GM19463 (cell line): ENCODE data around the gene MIOX.
"Not testable (repeated sequence)": the region's sequence is repeated elsewhere in the genome, so short reads cannot be mapped to it uniquely, and the experiment has no call there.

Experiments
- ATAC-seq: cut with Tn5 transposase; IDR thresholded peaks from one replicate; pipeline ENCODE4 v1.9.1; 2021; ENCODE audit warnings: mild to moderate bottlenecking, moderate library complexity; ENCODE audit not compliant: unreplicated experiment

Gene MIOX

DNA sequence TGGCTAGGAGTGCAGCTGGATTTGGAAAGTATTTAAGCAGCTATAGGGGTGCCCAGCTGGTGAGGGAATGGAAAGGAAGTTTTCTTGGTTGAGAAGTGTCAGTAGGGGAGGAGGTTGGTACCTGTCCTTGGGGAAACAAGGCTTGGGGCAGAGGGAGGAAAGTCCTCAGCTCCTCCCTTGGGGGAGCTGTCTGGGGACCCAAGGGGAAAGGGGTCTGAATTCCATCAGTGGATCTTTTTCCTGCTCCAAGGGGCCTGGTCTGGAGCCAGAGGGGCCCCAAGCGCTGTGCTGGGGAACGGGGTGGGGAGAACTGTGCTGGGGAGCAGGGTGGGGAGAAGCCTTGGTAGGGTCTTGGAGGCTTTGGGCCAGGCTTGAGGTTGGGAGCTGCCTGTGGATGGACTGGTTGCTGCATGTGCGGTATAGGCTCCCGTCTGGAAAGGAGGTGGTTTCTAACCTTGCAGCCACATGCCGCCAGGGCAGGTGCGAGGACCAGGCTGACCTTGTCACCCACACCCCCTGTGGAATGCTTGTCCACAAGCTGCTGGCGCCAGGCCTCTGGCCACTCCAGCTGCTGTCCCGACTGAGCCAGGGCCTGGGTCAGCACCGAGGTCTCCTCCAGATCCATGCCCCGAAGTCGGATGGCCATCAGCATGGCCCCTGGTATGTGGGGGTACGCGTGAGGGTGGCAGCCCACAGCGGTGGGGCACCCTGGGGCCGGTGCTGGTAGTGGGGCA is 42.2 kb downstream of the MIOX start:
- no peak for ATAC-seq

DNA sequence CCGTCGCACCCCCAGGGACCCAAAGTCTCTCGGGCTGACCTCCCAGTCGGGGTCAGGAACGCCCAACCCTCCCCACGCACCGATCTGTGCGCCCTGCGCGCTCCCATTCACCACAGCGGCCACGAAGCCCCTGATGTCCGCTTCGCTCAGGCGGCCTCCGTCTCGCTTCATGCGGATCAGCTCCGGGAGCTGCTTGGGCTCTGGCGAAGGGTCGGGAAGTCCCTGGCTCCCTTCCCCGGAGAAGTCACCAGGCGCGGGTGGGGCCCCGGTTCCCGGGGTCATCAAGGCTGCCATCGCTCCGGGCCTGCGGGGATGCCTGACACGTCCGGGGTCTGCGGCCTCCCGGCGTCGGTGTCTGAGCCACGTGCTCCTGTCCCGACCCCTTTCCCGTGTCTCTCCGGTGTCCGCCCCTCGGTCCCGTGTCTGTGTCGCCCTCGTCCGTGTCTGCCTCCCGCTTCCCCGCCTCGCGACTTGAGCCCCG is 42.8 kb downstream of the MIOX start:
- no peak for ATAC-seq

DNA sequence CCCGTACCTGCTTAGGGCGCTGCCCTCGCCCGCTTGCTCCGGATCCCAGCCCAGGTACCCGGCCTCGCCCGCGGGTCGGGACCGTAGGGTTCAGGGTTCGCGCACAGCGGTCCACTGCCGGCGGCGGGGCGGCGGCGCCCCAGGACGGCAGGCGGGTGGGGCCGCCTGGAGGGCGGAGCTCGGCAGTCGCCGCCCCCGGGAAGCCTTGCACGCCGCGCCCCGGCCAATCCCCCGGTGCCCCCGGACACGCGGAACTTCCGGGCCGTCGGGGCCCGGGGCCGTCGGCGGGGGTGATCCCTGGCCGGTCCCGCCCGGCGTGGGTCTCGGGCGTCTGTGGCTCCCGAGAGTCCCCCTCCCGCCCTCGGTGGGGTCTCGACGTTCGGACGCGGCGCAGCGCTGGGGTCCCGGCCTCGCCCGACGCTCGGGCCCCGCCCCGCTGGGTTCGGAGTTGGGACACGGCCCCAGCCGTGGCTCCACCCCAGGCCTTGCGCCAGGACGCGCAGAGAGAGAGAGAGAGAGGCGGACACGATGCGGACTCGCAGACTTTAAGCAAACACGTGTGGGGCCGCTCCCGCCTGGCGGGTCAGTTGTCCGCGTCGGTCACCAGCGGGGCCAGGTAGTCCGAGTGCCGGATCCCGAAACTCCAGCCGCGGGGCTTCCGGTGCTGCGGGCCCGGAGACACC is 43.4 kb downstream of the MIOX start, which contains the start of gene TYMP:
Gene TYMP, minus strand, starts transcription at position 116 of the 683 bp plus-strand sequence. CDS start 303 bp downstream, outside the sequence.
- ATAC-seq, result peak; percentile 20

DNA sequence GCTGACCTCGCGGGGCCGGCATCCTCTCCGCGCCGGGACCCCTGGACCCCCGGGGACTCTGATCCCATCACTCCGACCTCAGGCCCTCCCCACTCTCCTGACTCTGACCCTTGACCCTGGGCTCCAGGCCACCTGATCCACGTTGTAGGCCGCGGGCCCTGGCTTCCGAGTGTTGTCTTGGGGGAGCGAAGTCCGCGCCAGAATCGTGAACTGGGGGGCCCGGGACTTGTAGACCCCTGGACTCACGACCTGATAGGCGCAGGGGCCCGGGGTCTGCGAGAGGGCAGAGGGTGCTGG is 43.9 kb downstream of the MIOX start:
- no peak for ATAC-seq

DNA sequence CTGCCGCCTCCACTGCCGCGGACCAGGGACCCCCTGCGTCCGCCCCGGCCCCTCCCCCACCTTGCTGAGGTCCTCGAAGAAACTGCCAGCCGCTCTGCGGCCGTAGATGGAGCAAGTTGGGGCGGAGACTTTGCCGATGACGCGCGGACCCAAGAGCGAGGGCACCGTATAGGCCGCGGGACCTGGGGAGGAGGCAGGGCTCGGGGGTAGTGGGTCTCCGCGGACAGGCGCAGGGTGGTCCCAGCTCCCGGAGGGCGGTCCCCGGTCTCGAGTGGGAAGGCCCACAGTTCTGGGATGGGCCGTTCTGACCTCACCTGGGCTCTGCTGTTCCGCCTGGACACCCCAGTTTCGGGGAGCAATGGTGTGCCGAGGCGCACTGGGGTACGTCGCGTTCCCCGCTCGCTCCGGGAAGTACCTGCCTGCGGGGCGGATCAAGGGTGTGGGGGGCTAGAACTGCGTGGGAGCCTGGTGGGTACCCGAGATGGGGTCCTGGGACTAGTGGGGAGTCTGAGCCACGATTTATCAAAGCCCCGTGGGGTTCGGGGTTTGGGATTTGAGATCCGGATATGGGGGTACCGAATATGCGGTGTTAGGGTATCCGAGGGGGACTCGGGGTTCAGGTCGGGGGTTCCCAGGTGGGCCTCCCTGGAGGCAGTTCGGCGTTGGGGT is 44.4 kb downstream of the MIOX start:
- ATAC-seq, result peak; percentile 22

DNA sequence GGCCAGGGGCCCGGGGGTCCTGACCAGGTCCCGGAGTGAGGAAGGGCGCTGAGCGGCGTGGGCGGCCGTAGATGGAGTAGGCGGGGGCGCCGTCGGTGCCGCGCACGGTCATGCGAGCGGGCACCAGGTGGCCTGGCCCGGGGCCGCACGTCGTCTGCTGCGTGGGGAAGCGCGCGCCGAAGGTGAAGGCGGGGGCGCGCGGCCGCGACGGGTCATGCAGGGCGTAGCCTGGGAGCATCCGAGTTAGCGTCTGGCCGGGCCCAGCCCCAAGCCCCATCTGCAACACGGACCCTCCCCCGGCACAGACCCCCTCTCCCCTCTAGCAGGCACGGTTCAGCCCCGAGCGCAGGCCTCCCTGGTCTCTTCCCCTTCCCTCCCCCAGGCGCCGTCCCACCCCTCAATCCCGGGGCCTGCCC is 44.9 kb downstream of the MIOX start:
- ATAC-seq, result no peak

DNA sequence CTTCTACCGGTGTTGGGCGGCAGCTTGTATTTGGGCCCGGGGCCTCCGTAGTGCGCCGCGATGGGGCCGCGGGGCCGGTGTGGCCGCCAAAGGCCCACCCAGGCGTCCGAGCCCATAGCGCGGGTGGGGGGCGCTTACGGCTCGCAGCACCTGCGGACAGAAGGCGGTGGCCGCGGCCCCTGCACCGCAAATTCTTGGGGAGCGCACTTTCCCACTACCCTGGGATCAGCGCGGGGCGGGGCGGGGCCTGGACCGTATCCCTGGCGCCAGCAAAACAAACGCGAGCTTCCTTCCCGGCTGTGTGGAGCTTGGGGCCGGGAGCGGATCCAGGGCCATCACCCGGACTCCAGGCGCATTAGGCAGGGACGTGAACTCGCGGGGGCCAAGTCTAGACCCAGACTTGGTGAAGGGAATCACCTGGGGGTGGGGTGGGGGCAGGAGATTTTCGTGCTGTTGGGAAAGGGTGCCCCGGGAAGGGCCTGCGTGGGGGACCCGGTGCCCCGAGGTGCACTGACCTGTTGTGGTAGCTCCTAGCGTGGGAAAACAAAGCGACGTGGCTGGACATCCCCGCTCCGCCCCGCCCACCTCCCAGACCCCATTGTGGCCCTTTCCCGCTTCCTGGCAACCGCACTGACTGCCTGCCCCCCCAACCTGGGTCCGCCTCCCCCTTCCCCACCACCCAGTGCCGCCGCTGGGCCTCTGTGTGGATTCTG is 45.5 kb downstream of the MIOX start:
- ATAC-seq, result no peak

DNA sequence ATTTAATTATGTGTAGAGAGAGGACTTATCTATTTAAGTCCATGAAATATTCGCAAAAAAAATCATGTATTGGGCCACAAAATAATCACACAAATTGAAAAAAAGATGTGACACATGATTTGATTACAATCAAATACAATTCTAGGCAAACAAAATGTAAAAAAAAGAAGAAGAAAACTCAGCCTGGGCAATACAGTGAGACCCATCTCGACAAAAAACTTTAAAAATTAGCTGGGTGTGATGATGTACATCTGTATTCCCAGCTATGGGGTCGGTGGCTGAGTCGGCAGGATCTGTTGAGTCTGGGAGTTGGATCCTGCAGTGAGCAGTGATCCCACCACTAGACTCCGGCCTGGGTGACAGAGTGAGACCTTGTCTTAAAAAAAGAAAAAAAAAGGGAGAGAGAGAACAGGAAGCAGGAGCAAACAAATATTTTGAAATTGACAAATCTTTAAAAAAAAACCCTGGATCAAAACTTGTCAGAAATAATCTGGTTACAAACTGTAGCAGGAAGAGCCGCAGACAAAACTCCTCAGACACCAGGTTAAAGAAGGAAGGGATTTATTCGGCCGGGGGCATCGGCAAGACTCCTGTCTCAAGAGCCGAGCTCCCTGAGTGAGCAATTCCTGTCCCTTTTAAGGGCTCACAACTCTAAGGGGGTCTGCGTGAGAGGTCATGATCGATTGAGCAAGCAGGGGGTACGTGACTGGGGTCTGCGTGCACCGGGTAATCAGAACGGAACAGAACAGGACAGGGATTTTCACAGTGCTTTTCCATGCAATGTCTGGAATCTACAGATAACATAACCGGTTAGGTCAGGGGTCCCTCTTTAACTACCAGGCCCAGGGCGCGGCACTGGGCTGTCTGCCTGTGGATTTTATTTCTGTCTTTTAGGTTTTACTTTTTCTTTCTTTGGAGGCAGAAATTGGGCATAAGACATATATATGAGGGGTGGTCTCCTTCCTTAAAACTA is 46.5 kb downstream of the MIOX start:
- no peak for ATAC-seq

DNA sequence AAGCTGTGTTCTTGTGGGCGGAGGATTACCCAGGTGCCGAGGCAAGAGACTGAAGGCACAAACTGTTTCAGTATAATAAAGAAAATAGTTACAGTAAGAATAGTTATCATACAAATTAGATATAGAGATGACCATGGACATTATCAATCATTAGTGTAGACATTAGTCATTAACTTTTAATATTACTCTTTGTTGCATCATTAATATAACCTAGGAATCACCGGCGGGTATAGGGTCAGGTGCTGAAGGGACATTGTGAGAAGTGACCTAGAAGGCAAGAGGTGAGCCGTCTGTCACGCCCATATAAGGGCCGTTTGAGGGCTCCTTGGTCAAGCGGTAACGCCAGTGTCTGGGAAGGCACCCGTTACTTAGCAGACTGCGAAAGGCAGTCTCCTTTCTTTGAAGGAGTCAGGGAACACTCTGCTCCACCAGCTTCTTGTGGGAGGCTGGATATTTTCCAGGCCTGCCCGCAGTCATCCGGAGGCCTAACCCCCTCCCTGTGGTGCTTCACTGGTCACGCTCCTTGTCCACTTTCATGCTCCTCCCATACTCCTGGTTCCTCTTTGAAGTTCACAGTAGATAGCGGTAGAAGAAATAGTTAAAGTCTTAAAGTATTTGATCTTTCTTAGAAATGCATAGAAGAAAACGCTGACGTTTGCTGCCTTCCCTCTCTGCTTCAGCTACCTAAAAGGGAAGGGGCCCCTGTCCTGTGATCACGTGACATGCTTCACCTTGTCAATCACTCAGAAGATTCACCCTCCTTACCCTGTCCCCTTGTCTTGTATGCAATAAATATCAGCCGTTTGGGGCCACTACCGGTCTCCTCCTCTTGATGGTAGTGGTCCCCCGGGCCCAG is 47.4 kb downstream of the MIOX start:
- ATAC-seq, result not testable (repeated sequence)

DNA sequence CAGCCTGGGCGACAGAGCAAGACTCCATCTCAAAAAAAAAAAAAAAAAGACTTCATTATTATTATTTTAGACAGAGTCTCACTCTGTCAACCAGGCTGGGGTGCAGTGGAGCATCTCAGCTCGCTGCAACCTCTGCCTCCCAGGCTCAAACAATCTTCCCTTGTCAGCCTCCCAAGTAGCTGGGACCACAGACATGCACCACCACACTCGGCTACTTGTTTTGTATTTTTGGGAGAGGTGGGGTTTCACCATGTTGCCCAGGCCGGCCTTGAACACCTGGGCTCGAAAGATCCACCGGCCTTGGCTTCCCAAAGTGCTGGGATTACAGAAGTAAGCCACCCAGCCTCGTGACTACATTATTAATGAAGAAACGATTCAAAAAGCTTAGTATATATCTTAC is 48.5 kb downstream of the MIOX start:
- ATAC-seq, result no peak

DNA sequence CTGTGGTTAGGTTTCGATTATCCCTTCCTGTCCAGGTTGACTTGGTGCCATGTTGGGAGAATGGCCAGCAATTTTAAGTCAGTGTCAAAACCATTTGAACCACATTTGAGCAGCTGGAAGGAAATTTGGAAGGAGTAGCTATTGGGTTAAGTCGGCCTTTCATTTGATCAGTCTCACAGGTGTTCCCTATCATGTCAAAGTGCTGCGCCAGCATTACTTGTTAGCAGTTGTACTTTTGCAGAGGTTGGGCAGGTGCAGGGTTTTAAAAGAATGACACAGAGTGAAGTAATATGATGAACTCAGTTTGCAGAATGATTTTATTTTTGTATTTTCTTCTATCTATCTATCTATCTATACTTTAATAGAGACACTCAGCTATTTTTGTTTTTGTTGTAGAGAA is 49.6 kb downstream of the MIOX start:
- ATAC-seq, result no peak

DNA sequence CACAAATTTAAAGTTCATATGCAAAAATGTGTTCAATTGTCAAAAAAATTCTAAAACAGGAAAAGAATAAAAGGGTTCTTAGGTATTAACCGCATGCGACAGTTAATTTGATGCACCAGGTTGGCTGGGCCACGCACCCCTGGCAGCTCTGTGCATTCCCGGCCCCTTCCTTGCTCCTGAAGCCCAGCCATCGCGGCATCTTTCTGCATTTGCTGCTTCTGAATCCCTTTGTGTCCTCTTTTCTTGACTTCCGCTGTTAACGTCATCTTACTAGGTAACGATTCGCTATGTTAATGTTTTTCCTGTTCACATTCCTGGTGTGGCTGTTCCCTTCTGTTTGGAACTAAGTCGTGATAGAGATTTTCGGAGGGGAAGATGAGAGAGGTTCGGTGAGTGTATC is 51.1 kb downstream of the MIOX start:
- ATAC-seq, result no peak
